Measurements from ENCODE around the gene ARID5A.
"Not testable (repeated sequence)": the region's sequence is repeated elsewhere in the genome, so short reads cannot be mapped to it uniquely, and the experiment has no call there.

ARID5A gene

GRCh38 chr2:96542357-96542977, 5.9 kb downstream of the ARID5A start:
- no peak for DNase-seq

- DNase-seq = no peak
These were observed 9.8 kb downstream of the ARID5A start for GRCh38 chr2:96546321-96546720.

- DNase-seq = no peak
These were observed 10.2 kb downstream of the ARID5A start for GRCh38 chr2:96546797-96547196.

GRCh38 chr2:96547203-96547641, 10.7 kb downstream of the ARID5A start:
- no peak for DNase-seq

GRCh38 chr2:96547731-96548171, 11.2 kb downstream of the ARID5A start:
- DNase-seq = no peak

GRCh38 chr2:96548558-96549465, 12.3 kb downstream of the ARID5A start:
- no peak for DNase-seq

- no peak for DNase-seq
These were observed 12.9 kb downstream of the ARID5A start for GRCh38 chr2:96549466-96549785.

GRCh38 chr2:96549967-96550786, 13.6 kb downstream of the ARID5A start:
- DNase-seq = no peak

GRCh38 chr2:96550787-96551604, 14.4 kb downstream of the ARID5A start:
- no peak for DNase-seq

GRCh38 chr2:96551605-96552314, 15.2 kb downstream of the ARID5A start:
- DNase-seq = no peak

GRCh38 chr2:96552315-96553175, 16.0 kb downstream of the ARID5A start:
- no peak for DNase-seq

- DNase-seq = no peak
These were observed 16.8 kb downstream of the ARID5A start for GRCh38 chr2:96553176-96553956.

- not testable (repeated sequence) for DNase-seq
These were observed 17.4 kb downstream of the ARID5A start for GRCh38 chr2:96553957-96554292.

GRCh38 chr2:96554293-96555145, 18.0 kb downstream of the ARID5A start:
- DNase-seq = no peak

- no peak for DNase-seq
These were observed 18.6 kb downstream of the ARID5A start for GRCh38 chr2:96555146-96555610.

- no peak for DNase-seq
These were observed 20.1 kb downstream of the ARID5A start for GRCh38 chr2:96556441-96557330.

- not testable (repeated sequence) for DNase-seq
These were observed 20.9 kb downstream of the ARID5A start for GRCh38 chr2:96557421-96557820.

GRCh38 chr2:96558061-96558460, 21.5 kb downstream of the ARID5A start:
- no peak for DNase-seq
